Endodermal cell (in vitro differentiated cells): ENCODE data around the gene CACNA2D1. TPM values are rescaled to one million over a fixed set of nuclear protein-coding genes. Genes with fewer than 3 reads are reported as not detected.

Experiments used
- DNase-seq: peaks from one replicate; pipeline ENCODE4 v3.0.0-alpha.2; 2017
- H3K27ac ChIP-seq: 2 replicates; pipeline ENCODE4 v1.5.1; 2013; ENCODE audit warnings: mild to moderate bottlenecking, low read depth, low read length, moderate library complexity
- H3K27me3 ChIP-seq: 2 replicates; pipeline ENCODE4 v1.6.1; 2013; ENCODE audit warnings: mild to moderate bottlenecking, low read length, moderate library complexity; ENCODE audit not compliant: insufficient read depth, control insufficient read depth, poor library complexity, severe bottlenecking
- H3K36me3 ChIP-seq: 2 replicates; pipeline ENCODE4 v1.7.0; 2013; ENCODE audit warnings: mild to moderate bottlenecking, low read length, moderate library complexity; ENCODE audit not compliant: control insufficient read depth, insufficient read depth
- H3K4me1 ChIP-seq: one replicate; pipeline ENCODE4 v1.7.0; 2013; ENCODE audit warnings: low read length; ENCODE audit not compliant: control insufficient read depth, insufficient read depth
- H3K4me3 ChIP-seq: 2 replicates; pipeline ENCODE4 v1.5.1; 2013; ENCODE audit warnings: mild to moderate bottlenecking, low read length, moderate library complexity
- H3K9ac ChIP-seq: 2 replicates; pipeline ENCODE4 v1.6.1; 2013; ENCODE audit warnings: mild to moderate bottlenecking, low read length, moderate library complexity; ENCODE audit not compliant: poor library complexity, severe bottlenecking; ENCODE audit errors: extremely low read depth
- H3K9me3 ChIP-seq: 2 replicates; pipeline ENCODE4 v1.6.1; 2013; ENCODE audit warnings: mild to moderate bottlenecking, low read length, moderate library complexity; ENCODE audit not compliant: control insufficient read depth
- H3K27ac Mint-ChIP-seq: 2 replicates; pipeline ENCODE4 v1.8.0; 2020; ENCODE audit warnings: mixed read lengths
- H3K27me3 Mint-ChIP-seq: 2 replicates; pipeline ENCODE4 v1.8.0; 2021; ENCODE audit warnings: mild to moderate bottlenecking, mixed read lengths; ENCODE audit not compliant: insufficient read depth
- H3K36me3 Mint-ChIP-seq: 2 replicates; pipeline ENCODE4 v1.8.0; 2020; ENCODE audit warnings: low read depth, mixed read lengths
- H3K4me1 Mint-ChIP-seq: 2 replicates; pipeline ENCODE4 v1.8.0; 2020; ENCODE audit warnings: mixed read lengths
- H3K4me3 Mint-ChIP-seq: 2 replicates; pipeline ENCODE4 v1.8.0; 2020; ENCODE audit warnings: mild to moderate bottlenecking, moderate library complexity, mixed read lengths
- H3K9me3 Mint-ChIP-seq: 2 replicates; pipeline ENCODE4 v1.8.0; 2020; ENCODE audit warnings: mild to moderate bottlenecking, mixed read lengths
- WGBS, 2 experiments: methylation state at CpG; one replicate each; pipeline versions ENCODE4 v1.1.5 to v1.1.7; 2013; ENCODE audit warnings: missing lambda C conversion rate in 2 of 2, mixed read lengths in 1 of 2; ENCODE audit not compliant: insufficient coverage in 1 of 2, insufficient read length in 1 of 2; 5-methylcytosine and 5-hydroxymethylcytosine counted together
- total RNA-seq, 2 donors: library from RNA; stranded (reverse); fragmentation: NEBNext Ultra II Directional in 1 of 2; extraction: Animal tissue kit (Norgen Biotek cat#: 25700) in 1 of 2; gene quantifications; 2 replicates in 1 of 2; 3 replicates in 1 of 2; pipeline ENCODE4 v1.2.1, GENCODE V29; 2021
- TF ChIP-seq, protein P1 (sequence below): fragments of 200-600 bp; sonication (generic); conservative IDR thresholded peaks from 2 replicates; pipeline ENCODE4 v1.5.0; 2021; ENCODE audit warnings: antibody characterized with exemption, mild to moderate bottlenecking

The CACNA2D1 gene
- total RNA-seq, 2 donors from 2014 or later, result 16.9 to 26.8 TPM

GRCh38 chr7:82414389-82414788 is 29.2 kb downstream of the CACNA2D1 start:
- Mint-ChIP-seq H3K36me3 (peaks cover 3% of the 10 kb centered on the region), H3K4me3 (no peak overlapping the region), H3K27me3 (no peaks in the 10 kb centered on the region), H3K4me1 (peaks cover 9% of the 10 kb centered on the region), H3K27ac (no peak overlapping the region), H3K9me3 (peaks cover 3% of the 10 kb centered on the region)
- TF ChIP-seq, protein P1, sequence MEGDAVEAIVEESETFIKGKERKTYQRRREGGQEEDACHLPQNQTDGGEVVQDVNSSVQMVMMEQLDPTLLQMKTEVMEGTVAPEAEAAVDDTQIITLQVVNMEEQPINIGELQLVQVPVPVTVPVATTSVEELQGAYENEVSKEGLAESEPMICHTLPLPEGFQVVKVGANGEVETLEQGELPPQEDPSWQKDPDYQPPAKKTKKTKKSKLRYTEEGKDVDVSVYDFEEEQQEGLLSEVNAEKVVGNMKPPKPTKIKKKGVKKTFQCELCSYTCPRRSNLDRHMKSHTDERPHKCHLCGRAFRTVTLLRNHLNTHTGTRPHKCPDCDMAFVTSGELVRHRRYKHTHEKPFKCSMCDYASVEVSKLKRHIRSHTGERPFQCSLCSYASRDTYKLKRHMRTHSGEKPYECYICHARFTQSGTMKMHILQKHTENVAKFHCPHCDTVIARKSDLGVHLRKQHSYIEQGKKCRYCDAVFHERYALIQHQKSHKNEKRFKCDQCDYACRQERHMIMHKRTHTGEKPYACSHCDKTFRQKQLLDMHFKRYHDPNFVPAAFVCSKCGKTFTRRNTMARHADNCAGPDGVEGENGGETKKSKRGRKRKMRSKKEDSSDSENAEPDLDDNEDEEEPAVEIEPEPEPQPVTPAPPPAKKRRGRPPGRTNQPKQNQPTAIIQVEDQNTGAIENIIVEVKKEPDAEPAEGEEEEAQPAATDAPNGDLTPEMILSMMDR, result no peak
- H3K4me1 ChIP-seq, result no peaks in the 10 kb centered on the region
- DNase-seq, result no peak
- peak overlapping the region; percentile 9 for H3K27ac ChIP-seq
- H3K36me3 ChIP-seq, result no peaks in the 10 kb centered on the region
- H3K27me3 ChIP-seq, result no peaks in the 10 kb centered on the region
- no peak overlapping the region for H3K9ac ChIP-seq
- 92 to 97% methylated on average over 2 to 3 of the region's 3 CpGs for WGBS, 2 experiments
- peaks cover 4% of the 10 kb centered on the region for H3K9me3 ChIP-seq
- no peak overlapping the region for H3K4me3 ChIP-seq

- H3K4me3 ChIP-seq, result no peak overlapping the region
- no peak overlapping the region for H3K27ac Mint-ChIP-seq
- no peaks in the 10 kb centered on the region for H3K4me1 ChIP-seq
- peaks cover 9% of the 10 kb centered on the region for H3K4me1 Mint-ChIP-seq
- H3K27me3 ChIP-seq, result no peaks in the 10 kb centered on the region
- TF ChIP-seq, protein P1, result no peak
- peak; percentile 56 for DNase-seq
- peaks cover 1% of the 10 kb centered on the region for H3K36me3 Mint-ChIP-seq
- H3K9ac ChIP-seq, result no peak overlapping the region
- peaks cover 4% of the 10 kb centered on the region for H3K9me3 ChIP-seq
- H3K27ac ChIP-seq, result no peak overlapping the region
- no peak overlapping the region for H3K4me3 Mint-ChIP-seq
- no peaks in the 10 kb centered on the region for H3K36me3 ChIP-seq
- no peaks in the 10 kb centered on the region for H3K27me3 Mint-ChIP-seq
- H3K9me3 Mint-ChIP-seq, result no peaks in the 10 kb centered on the region
These were observed 30.3 kb downstream of the CACNA2D1 start for GRCh38 chr7:82413237-82413636.

DNA sequence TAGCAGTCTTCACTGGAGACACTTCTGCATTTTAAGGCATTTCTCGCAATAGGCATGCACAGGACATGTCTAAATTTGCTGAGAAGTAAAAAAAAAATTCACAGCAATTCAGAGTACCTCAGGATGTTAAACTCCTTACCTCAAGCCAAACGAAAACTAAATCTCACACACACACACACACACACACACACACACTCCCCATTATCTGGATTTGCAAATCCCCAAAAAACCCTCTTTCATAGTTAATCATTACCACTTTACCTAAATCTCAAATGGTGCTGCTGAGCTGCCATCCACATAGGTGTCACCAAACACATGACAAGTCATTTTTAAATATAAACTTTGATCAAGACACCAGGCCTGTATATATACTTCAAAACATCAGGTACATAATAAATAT is 31.8 kb downstream of the CACNA2D1 start:
- H3K4me1 Mint-ChIP-seq, result peaks cover 9% of the 10 kb centered on the region
- Histone ChIP-seq H3K27ac (no peak overlapping the region), H3K36me3 (no peaks in the 10 kb centered on the region), H3K4me3 (no peak overlapping the region), H3K9ac (no peak overlapping the region), H3K27me3 (no peaks in the 10 kb centered on the region), H3K4me1 (no peaks in the 10 kb centered on the region), H3K9me3 (peaks cover 3% of the 10 kb centered on the region)
- no peaks in the 10 kb centered on the region for H3K27me3 Mint-ChIP-seq
- WGBS, 2 experiments, result 79 to 86% methylated on average over 1 to 2 of the region's 2 CpGs
- H3K4me3 Mint-ChIP-seq, result no peak overlapping the region
- H3K27ac Mint-ChIP-seq, result no peak overlapping the region
- H3K36me3 Mint-ChIP-seq, result no peaks in the 10 kb centered on the region
- TF ChIP-seq, protein P1, result no peak
- peaks cover under 1% of the 10 kb centered on the region for H3K9me3 Mint-ChIP-seq
- DNase-seq, result no peak
